ENCODE data around the gene CFC1B.
"Not testable (repeated sequence)": the region's sequence is repeated elsewhere in the genome, so short reads cannot be mapped to it uniquely, and the experiment has no call there.

CFC1B gene

GRCh38 chr2:130566165-130566564 lies 45.1 kb downstream of the CFC1B start:
- DNase-seq (ENCODE audit: low spot score): not testable (repeated sequence)

DNA sequence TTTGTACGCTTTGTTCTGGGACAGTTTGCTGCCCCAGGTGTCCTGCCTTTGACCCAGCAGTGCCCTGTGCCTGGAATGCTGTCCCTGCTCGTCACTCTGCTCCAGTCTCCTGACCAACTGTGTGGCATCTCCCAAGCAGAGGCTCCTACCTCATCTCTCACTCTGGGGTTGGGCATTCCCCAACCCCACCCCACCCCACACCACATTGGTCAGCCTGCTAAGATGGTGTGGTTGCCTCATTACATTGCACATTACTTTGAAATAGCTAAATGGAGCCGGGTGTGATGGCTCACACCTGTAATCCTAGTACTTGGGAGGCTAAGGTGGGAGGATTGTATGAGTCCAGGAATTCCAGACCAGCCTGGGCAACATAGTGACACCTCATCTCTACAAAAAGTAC lies 50.9 kb downstream of the CFC1B start:
- not testable (repeated sequence) for DNase-seq (ENCODE audit: low spot score)

GRCh38 chr2:130574230-130574629 lies 53.2 kb downstream of the CFC1B start:
- DNase-seq (ENCODE audit: low spot score): not testable (repeated sequence)

GRCh38 chr2:130576209-130576784 lies 55.3 kb downstream of the CFC1B start:
- not testable (repeated sequence) for DNase-seq (ENCODE audit: low spot score)

DNA sequence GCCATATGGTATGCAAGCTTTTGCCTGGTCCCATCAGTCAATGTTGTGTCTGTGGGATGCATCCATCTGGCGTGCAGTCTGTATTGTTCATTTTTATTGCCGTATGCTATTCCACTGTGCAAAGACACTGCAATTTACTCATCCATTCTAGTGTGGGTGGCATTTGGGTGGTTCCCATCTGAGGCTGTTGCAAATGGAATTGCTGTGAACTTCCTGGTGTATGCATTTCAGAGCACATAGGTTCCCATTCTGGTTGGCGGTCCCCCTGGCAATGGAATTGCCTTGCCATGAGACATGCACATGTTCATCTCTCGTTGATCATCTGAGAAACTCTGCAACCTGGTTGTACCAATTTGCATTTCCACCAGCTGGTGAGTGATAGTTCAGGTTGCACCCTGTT lies 56.5 kb downstream of the CFC1B start:
- DNase-seq (ENCODE audit: low spot score): not testable (repeated sequence)
